Tibial nerve (tissue), 4 donors: ENCODE data around the gene NSMCE3. TPM values are rescaled to one million over a fixed set of nuclear protein-coding genes. Genes with fewer than 3 reads are reported as not detected.

Source experiments
- DNase-seq, 2 donors: peaks; one replicate each; pipeline ENCODE4 v3.0.0-alpha.2; 2019; ENCODE audit warnings: low spot score in 2 of 2
- H3K27ac ChIP-seq, 4 donors: fragments of 200-600 bp; sonication (generic) in 3 of 4; one replicate each; pipeline ENCODE4 v1.5.1; 2017 to 2019; ENCODE audit warnings: mild to moderate bottlenecking in 1 of 4
- H3K27me3 ChIP-seq, 2 donors: fragments of 200-600 bp; sonication (generic) in 1 of 2; one replicate each; pipeline versions ENCODE4 v1.5.1 to v1.6.0; 2017 to 2019
- H3K36me3 ChIP-seq, 3 donors: fragments of 200-600 bp; sonication (generic); one replicate each; pipeline ENCODE4 v1.5.1; 2018 to 2019
- H3K4me1 ChIP-seq, 4 donors: fragments of 200-600 bp; sonication (generic) in 3 of 4; one replicate each; pipeline ENCODE4 v1.5.1; 2017 to 2019
- H3K4me3 ChIP-seq, 4 donors: fragments of 200-600 bp; sonication (generic) in 3 of 4; one replicate each; pipeline ENCODE4 v1.5.1; 2017 to 2019; ENCODE audit warnings: mild to moderate bottlenecking in 1 of 4, moderate library complexity in 1 of 4
- H3K9me3 ChIP-seq, 4 donors: fragments of 200-600 bp; sonication (generic) in 3 of 4; one replicate each; pipeline ENCODE4 v1.5.1; 2017 to 2019
- CTCF ChIP-seq, 5 experiments: fragments of 200-600 bp in 3 of 5; fragments of 450-650 bp in 2 of 5; sonication (generic) in 3 of 5; IDR thresholded peaks; one replicate each; pipeline ENCODE4 v1.5.1; 2016 to 2019; ENCODE audit warnings: antibody characterized with exemption in 5 of 5, mild to moderate bottlenecking in 3 of 5, moderate library complexity in 2 of 5
- EP300 ChIP-seq, 2 donors: sonication (generic); formaldehyde crosslinking; IDR thresholded peaks; one replicate each; pipeline ENCODE4 v1.6.1; 2017; ENCODE audit warnings: antibody characterized with exemption in 2 of 2, mild to moderate bottlenecking in 1 of 2
- POLR2A ChIP-seq, 2 donors: fragments of 450-650 bp; IDR thresholded peaks; one replicate each; pipeline ENCODE4 v1.6.1; 2017; ENCODE audit warnings: antibody characterized with exemption in 2 of 2, mild to moderate bottlenecking in 2 of 2, moderate library complexity in 2 of 2
- WGBS, 2 donors: methylation state at CpG; one replicate each; pipeline ENCODE4 v1.1.5; 2018; 5-methylcytosine and 5-hydroxymethylcytosine counted together
- total RNA-seq, 4 donors: library from RNA; depleted of rRNA; stranded (reverse); fragments of >200 nt; gene quantifications; one replicate each; pipeline ENCODE4 v1.1.0, GENCODE V29; 2016

NSMCE3 gene
- total RNA-seq, 4 donors from 2014 or later = 7.5 to 12.8 (median 10.6) TPM

- DNase-seq = no peak
- H3K27ac ChIP-seq = no peak overlapping the region
- no peak overlapping the region for H3K4me3 ChIP-seq
- no peak for TF ChIP-seq POLR2A (IDR thresholded peaks at IDR 0.05)
- no peak for TF ChIP-seq CTCF (IDR thresholded peaks at IDR 0.05)
- TF ChIP-seq EP300 (IDR thresholded peaks at IDR 0.05) = no peak
- H3K27me3 ChIP-seq = no peaks in the 10 kb centered on the region
- WGBS, 2 donors = 77 to 83% methylated on average over 7 of the region's 7 CpGs
- H3K9me3 ChIP-seq = no peaks in the 10 kb centered on the region
- H3K4me1 ChIP-seq = no peaks in the 10 kb centered on the region
- H3K36me3 ChIP-seq = no peaks in the 10 kb centered on the region
Measured at GRCh38 chr15:29308299-29308698, 38.7 kb upstream of the NSMCE3 start.

DNA sequence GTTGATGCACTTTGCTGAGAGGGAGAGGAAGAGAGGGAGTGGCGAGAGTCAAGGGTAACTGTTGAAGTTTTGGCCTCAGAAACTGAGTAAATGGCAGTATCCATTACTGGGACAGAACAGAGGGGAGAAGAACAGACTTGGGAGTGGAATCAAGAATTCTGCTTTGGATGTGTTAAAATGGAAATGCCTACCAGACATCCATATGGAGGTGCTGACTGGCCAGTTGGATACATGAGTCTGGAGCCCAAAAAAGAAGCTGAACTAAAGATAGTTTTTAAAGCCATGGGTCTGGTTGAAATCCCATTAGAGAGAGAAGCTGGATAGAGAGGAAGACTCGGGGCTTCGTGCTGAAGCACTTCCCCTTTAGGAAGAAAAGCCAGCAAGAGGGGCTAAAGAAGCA lies 35.9 kb upstream of the NSMCE3 start:
- no peak for DNase-seq

DNA sequence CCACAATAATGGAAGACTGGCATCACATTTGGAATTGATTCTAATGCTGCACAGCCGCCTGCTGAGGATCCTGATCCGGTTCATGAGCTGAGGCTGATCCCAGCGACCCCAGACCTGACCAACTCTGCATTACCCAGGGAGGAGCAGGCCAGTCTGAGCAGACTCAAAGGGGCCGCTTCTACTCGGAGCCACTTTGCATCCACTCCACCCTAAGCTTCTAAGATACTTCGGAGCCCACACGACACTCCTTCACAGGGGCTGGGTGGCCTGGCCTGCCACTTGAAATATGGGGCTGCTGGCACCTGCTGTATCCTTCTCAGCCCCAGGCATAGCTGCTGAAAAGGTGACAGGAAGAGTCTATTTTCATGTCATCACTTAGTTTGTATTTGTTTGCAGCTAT lies 33.2 kb upstream of the NSMCE3 start:
- 84 to 87% methylated on average over 7 of the region's 7 CpGs for WGBS, 2 donors
- TF ChIP-seq POLR2A (IDR thresholded peaks at IDR 0.05) (no peak), CTCF (IDR thresholded peaks at IDR 0.05) (no peak), EP300 (IDR thresholded peaks at IDR 0.05) (no peak)
- no peaks in the 10 kb centered on the region for H3K9me3 ChIP-seq

More for the DNA sequence above, 35.9 kb upstream of the NSMCE3 start:
- no peak overlapping the region for H3K27ac ChIP-seq
- TF ChIP-seq CTCF (IDR thresholded peaks at IDR 0.05) (no peak), EP300 (IDR thresholded peaks at IDR 0.05) (no peak), POLR2A (IDR thresholded peaks at IDR 0.05) (no peak)
- H3K4me1 ChIP-seq = no peaks in the 10 kb centered on the region
- no peaks in the 10 kb centered on the region for H3K36me3 ChIP-seq
- no peak overlapping the region for H3K4me3 ChIP-seq
- no peaks in the 10 kb centered on the region for H3K9me3 ChIP-seq
- WGBS, 2 donors = 66 to 79% methylated on average over 3 of the region's 3 CpGs
- no peaks in the 10 kb centered on the region for H3K27me3 ChIP-seq

DNA sequence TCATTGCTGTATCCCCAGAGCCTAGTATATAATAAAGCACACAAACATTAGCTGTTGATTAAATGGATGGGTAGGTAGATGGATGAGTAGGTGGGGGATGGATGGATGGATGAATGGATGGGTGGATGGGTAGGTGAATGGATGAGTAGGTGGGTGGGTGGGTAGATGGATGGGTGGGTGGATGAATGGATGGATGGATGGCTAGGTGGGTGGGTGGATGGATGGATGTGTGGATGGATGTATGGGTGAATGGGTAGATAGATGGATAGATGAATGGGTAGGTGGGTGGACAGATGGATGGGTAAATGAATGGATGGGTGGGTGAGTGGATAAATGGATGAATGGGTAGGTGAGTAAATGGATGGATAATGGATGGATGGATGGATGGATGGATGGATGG lies 30.2 kb upstream of the NSMCE3 start:
- no peaks in the 10 kb centered on the region for H3K27me3 ChIP-seq
- H3K9me3 ChIP-seq = no peaks in the 10 kb centered on the region
- no peak for TF ChIP-seq POLR2A (IDR thresholded peaks at IDR 0.05)
- H3K36me3 ChIP-seq = no peaks in the 10 kb centered on the region
- no peaks in the 10 kb centered on the region for H3K4me1 ChIP-seq
- H3K4me3 ChIP-seq = no peak overlapping the region
- H3K27ac ChIP-seq = no peak overlapping the region
- no peak for DNase-seq

More for the DNA sequence above, 33.2 kb upstream of the NSMCE3 start:
- Histone ChIP-seq H3K4me3 (no peak overlapping the region), H3K4me1 (no peaks in the 10 kb centered on the region), H3K27ac (no peak overlapping the region), H3K36me3 (no peaks in the 10 kb centered on the region), H3K27me3 (no peaks in the 10 kb centered on the region)
- DNase-seq = no peak

- no peak for TF ChIP-seq EP300 (IDR thresholded peaks at IDR 0.05)
- no peak for TF ChIP-seq CTCF (IDR thresholded peaks at IDR 0.05)
- TF ChIP-seq POLR2A (IDR thresholded peaks at IDR 0.05) = no peak
- Histone ChIP-seq H3K9me3 (no peaks in the 10 kb centered on the region), H3K4me3 (no peak overlapping the region), H3K4me1 (no peaks in the 10 kb centered on the region), H3K27ac (no peak overlapping the region), H3K36me3 (no peaks in the 10 kb centered on the region), H3K27me3 (no peaks in the 10 kb centered on the region)
- 84 to 89% methylated on average over 3 of the region's 3 CpGs for WGBS, 2 donors
- DNase-seq = no peak
Measured at GRCh38 chr15:29299331-29299730, 29.7 kb upstream of the NSMCE3 start.

GRCh38 chr15:29294732-29295325 lies 25.2 kb upstream of the NSMCE3 start:
- DNase-seq = no peak
- H3K27me3 ChIP-seq = no peaks in the 10 kb centered on the region
- no peak overlapping the region for H3K27ac ChIP-seq
- no peaks in the 10 kb centered on the region for H3K36me3 ChIP-seq
- H3K4me3 ChIP-seq = no peak overlapping the region
- 35 to 47% methylated on average over 7 of the region's 7 CpGs for WGBS, 2 donors
- peaks cover 0 to 5% (median 0%) of the 10 kb centered on the region in 4 donors for H3K9me3 ChIP-seq
- no peak for TF ChIP-seq POLR2A (IDR thresholded peaks at IDR 0.05)
- no peak for TF ChIP-seq EP300 (IDR thresholded peaks at IDR 0.05)
- TF ChIP-seq CTCF (IDR thresholded peaks at IDR 0.05) = no peak
- no peaks in the 10 kb centered on the region for H3K4me1 ChIP-seq
